Measurements from ENCODE around the gene TMEM80. TPM values are rescaled to one million over a fixed set of nuclear protein-coding genes. Genes with fewer than 3 reads are reported as not detected.

Gene TMEM80
- total and polyA plus RNA-seq, 10 of the 15 experiments (the other 5 are each of a cell fraction or from before 2014, with no cell fraction given) = 6.7 to 30.9 (median 20.7) TPM

- FAIRE-seq (no peak), ATAC-seq (no peak), DNase-seq (ENCODE audit: low read depth, low spot score) (no peak)
- no peaks in the 10 kb centered on the region for H3K79me2 ChIP-seq (ENCODE audit: control insufficient read depth, insufficient read depth, low read length)
- no peak overlapping the region for H3K4me2 ChIP-seq (ENCODE audit: control insufficient read depth, insufficient read depth)
- H2AFZ ChIP-seq (ENCODE audit: control insufficient read depth, low read depth, low read length) = no peak overlapping the region
- no TSS peak for BruUV-seq (replicated peaks)
- POLR2A ChIA-PET = no interaction called here
- H3K9ac ChIP-seq (ENCODE audit: control insufficient read depth, insufficient read depth, low read length) = no peak overlapping the region
- no peaks in the 10 kb centered on the region for H3K9me3 ChIP-seq (replicated peaks; ENCODE audit: control insufficient read depth, insufficient read depth, low read length)
- no peaks in the 10 kb centered on the region for H3K36me3 ChIP-seq (ENCODE audit: control insufficient read depth in 2 of 2, insufficient read depth in 2 of 2, low read length in 1 of 2)
- RAD21 ChIA-PET (ENCODE audit: unreplicated experiment) = interaction anchor here (0.7 kb wide), 1 partner anchor 77 kb away, joined by 3 read pairs; the partner anchor contains the start of gene PNPLA2
- 100% methylated on average over 3 of the region's 3 CpGs for WGBS (ENCODE audit: insufficient coverage, insufficient replicate concordance, low lambda C conversion rate, missing lambda C conversion rate)
- in situ Hi-C loops (cut with MboI) = no loop called here
- SMC1A ChIA-PET (ENCODE audit: uncharacterized antibody, unreplicated experiment) = no interaction called here
- TF ChIP-seq LARP7 (IDR thresholded peaks at IDR 0.05) (no peak), NFXL1 (IDR thresholded peaks at IDR 0.05; ENCODE audit: borderline replicate concordance) (no peak), CBFB (IDR thresholded peaks at IDR 0.05; ENCODE audit: low read depth) (no peak), NR2C2 (IDR thresholded peaks at IDR 0.05; ENCODE audit: borderline replicate concordance, control insufficient read depth, insufficient read length, low read depth) (no peak), JUNB (IDR thresholded peaks at IDR 0.05) (no peak), EED (IDR thresholded peaks at IDR 0.05; ENCODE audit: low read depth) (no peak), MAX (IDR thresholded peaks at IDR 0.05; ENCODE audit: low read depth, low read length) (no peak), MTA3 (IDR thresholded peaks at IDR 0.05; ENCODE audit: borderline replicate concordance, low read length) (no peak), SMAD1 (IDR thresholded peaks at IDR 0.05; ENCODE audit: low read depth, partially characterized antibody) (no peak), POLR2AphosphoS2 (IDR thresholded peaks at IDR 0.05; ENCODE audit: low read depth, low read length) (no peak), EZH2 (IDR thresholded peaks at IDR 0.05; ENCODE audit: borderline replicate concordance, control insufficient read depth, low read depth, low read length) (no peak), CEBPZ (IDR thresholded peaks at IDR 0.05; ENCODE audit: low read depth, low read length) (no peak), TCF7 (IDR thresholded peaks at IDR 0.05; ENCODE audit: borderline replicate concordance) (no peak), JUND (IDR thresholded peaks at IDR 0.05; ENCODE audit: low read depth, low read length) (no peak), ZNF384 (IDR thresholded peaks at IDR 0.05; ENCODE audit: borderline replicate concordance, low read depth, low read length) (no peak), CREB1 (IDR thresholded peaks at IDR 0.05; ENCODE audit: low read depth) (no peak), SKIL (IDR thresholded peaks at IDR 0.05; ENCODE audit: low read depth, poor library complexity, severe bottlenecking) (no peak), NBN (IDR thresholded peaks at IDR 0.05) (no peak), STAT3 (IDR thresholded peaks at IDR 0.05; ENCODE audit: low read depth, low read length) (no peak), STAT1 (conservative IDR thresholded peaks at IDR 0.05) (no peak)
- no peaks in the 10 kb centered on the region for H3K27me3 ChIP-seq (replicated peaks in 1 of 2; ENCODE audit: control insufficient read depth in 2 of 2, insufficient read depth in 2 of 2, low read length in 1 of 2)
- CTCF ChIA-PET = no interaction called here
- H3K27ac ChIP-seq (ENCODE audit: control insufficient read depth, insufficient read depth) = no peak overlapping the region
- H3K4me1 ChIP-seq (ENCODE audit: control insufficient read depth, insufficient read depth, low read length) = no peaks in the 10 kb centered on the region
- no peaks in the 10 kb centered on the region for H4K20me1 ChIP-seq (ENCODE audit: control insufficient read depth, insufficient read depth)
- intact Hi-C loops (cut with micrococcal nuclease; ENCODE audit: unreplicated experiment) = no loop called here
- no peak overlapping the region for H3K4me3 ChIP-seq
Observed at GRCh38 chr11:742156-742546, 46.5 kb downstream of the TMEM80 start.

All from GM12878 (cell line).